Peyer's patch (tissue), 4 donors: ENCODE measurements around the gene SMARCC2.

Experiments
- CTCF ChIP-seq, 6 experiments: fragments of 450-650 bp in 4 of 6; fragments of 200-600 bp in 2 of 6; sonication (generic) in 1 of 6; IDR thresholded peaks; one replicate each; pipeline ENCODE4 v1.5.1; 2017 to 2019; ENCODE audit warnings: antibody characterized with exemption in 6 of 6, mild to moderate bottlenecking in 3 of 6, moderate library complexity in 1 of 6
- POLR2A ChIP-seq, 2 donors: fragments of 450-650 bp; IDR thresholded peaks; one replicate each; pipeline ENCODE4 v1.5.1; 2017; ENCODE audit warnings: antibody characterized with exemption in 2 of 2, mild to moderate bottlenecking in 2 of 2, moderate library complexity in 2 of 2

DNA sequence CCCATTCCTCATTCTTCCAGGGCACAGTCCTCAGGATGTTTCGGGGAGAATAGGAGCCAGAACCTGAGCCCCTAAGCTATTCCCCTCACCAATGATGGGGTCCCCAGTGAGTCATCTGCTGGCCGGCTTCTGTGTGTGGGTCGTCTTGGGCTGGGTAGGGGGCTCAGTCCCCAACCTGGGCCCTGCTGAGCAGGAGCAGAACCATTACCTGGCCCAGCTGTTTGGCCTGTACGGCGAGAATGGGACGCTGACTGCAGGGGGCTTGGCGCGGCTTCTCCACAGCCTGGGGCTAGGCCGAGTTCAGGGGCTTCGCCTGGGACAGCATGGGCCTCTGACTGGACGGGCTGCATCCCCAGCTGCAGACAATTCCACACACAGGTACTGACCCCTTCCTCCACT is 41.9 kb upstream of the SMARCC2 start:
- no peak for TF ChIP-seq CTCF (IDR thresholded peaks at IDR 0.05)
- no peak for TF ChIP-seq POLR2A (IDR thresholded peaks at IDR 0.05)
